GM23338 (cell line): ENCODE measurements around the gene SLC25A22.

Experiments
- EZH2 ChIP-seq: fragments of 200-600 bp; sonication (generic); IDR thresholded peaks from one replicate; pipeline ENCODE4 v1.8.0; 2017; ENCODE audit warnings: antibody characterized with exemption, mild to moderate bottlenecking, low read depth; ENCODE audit not compliant: unreplicated experiment
- POLR2AphosphoS5 ChIP-seq: IDR thresholded peaks from 2 replicates; pipeline ENCODE4 v1.6.1; 2016; ENCODE audit warnings: antibody characterized with exemption, low read depth
- TF ChIP-seq, protein P1 (sequence below), 2 experiments: fragments of 200-600 bp in 1 of 2; sonication (generic) in 1 of 2; conservative IDR thresholded peaks; 2 replicates each; pipeline versions ENCODE4 v1.5.1 to v1.6.1; 2016 to 2017; ENCODE audit warnings: antibody characterized with exemption in 2 of 2, low read depth in 2 of 2, mild to moderate bottlenecking in 2 of 2, moderate library complexity in 1 of 2
- TF ChIP-seq, protein P2 (sequence below): IDR thresholded peaks from one replicate; pipeline ENCODE4 v1.6.1; 2018; ENCODE audit warnings: antibody characterized with exemption; ENCODE audit not compliant: unreplicated experiment

DNA sequence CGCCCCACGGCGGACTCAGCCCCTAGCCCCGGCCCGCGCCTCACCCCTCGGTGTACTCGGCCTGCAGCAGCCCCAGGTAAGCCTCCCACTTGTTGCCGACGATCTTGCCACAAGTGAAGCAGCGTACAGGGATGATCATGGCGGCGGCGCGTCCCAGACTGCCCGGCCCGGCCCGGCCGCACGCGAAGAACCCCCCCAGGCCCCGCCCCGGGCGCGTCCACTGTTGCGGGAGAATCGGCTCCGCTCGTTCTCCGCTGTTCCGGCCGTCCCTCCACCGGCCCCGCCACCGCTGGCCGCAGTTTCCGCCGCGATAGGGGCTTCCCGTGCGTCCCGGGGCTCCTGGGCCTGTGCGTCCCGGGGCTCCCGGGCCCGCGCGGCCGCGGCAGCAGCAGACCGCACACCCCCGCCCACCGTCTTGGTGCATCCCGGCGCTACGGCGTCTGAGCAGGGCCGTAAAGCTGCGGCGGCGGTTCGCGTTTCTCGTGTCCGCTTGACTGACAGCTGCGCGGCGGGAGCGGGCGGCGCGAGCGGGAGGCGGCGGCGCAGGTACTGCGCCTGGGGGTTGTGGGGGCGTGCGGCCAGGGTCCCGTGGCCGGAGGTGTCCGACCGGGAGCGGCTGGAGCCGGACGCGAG is 44.4 kb upstream of the SLC25A22 start, which contains the start of the genes POLR2L and TSPAN4:
- TF ChIP-seq, protein P1, sequence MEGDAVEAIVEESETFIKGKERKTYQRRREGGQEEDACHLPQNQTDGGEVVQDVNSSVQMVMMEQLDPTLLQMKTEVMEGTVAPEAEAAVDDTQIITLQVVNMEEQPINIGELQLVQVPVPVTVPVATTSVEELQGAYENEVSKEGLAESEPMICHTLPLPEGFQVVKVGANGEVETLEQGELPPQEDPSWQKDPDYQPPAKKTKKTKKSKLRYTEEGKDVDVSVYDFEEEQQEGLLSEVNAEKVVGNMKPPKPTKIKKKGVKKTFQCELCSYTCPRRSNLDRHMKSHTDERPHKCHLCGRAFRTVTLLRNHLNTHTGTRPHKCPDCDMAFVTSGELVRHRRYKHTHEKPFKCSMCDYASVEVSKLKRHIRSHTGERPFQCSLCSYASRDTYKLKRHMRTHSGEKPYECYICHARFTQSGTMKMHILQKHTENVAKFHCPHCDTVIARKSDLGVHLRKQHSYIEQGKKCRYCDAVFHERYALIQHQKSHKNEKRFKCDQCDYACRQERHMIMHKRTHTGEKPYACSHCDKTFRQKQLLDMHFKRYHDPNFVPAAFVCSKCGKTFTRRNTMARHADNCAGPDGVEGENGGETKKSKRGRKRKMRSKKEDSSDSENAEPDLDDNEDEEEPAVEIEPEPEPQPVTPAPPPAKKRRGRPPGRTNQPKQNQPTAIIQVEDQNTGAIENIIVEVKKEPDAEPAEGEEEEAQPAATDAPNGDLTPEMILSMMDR (conservative IDR thresholded peaks at IDR 0.05; ENCODE audit: low read depth in 2 of 2) = no peak
- TF ChIP-seq EZH2 (no peak), POLR2AphosphoS5 (peak; percentile 98)
- TF ChIP-seq, protein P2, sequence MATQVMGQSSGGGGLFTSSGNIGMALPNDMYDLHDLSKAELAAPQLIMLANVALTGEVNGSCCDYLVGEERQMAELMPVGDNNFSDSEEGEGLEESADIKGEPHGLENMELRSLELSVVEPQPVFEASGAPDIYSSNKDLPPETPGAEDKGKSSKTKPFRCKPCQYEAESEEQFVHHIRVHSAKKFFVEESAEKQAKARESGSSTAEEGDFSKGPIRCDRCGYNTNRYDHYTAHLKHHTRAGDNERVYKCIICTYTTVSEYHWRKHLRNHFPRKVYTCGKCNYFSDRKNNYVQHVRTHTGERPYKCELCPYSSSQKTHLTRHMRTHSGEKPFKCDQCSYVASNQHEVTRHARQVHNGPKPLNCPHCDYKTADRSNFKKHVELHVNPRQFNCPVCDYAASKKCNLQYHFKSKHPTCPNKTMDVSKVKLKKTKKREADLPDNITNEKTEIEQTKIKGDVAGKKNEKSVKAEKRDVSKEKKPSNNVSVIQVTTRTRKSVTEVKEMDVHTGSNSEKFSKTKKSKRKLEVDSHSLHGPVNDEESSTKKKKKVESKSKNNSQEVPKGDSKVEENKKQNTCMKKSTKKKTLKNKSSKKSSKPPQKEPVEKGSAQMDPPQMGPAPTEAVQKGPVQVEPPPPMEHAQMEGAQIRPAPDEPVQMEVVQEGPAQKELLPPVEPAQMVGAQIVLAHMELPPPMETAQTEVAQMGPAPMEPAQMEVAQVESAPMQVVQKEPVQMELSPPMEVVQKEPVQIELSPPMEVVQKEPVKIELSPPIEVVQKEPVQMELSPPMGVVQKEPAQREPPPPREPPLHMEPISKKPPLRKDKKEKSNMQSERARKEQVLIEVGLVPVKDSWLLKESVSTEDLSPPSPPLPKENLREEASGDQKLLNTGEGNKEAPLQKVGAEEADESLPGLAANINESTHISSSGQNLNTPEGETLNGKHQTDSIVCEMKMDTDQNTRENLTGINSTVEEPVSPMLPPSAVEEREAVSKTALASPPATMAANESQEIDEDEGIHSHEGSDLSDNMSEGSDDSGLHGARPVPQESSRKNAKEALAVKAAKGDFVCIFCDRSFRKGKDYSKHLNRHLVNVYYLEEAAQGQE = no peak
